Glutamatergic neuron (in vitro differentiated cells): ENCODE data around the gene RHOBTB3. TPM values are rescaled to one million over a fixed set of nuclear protein-coding genes. Genes with fewer than 3 reads are reported as not detected.

Experiments used
- DNase-seq: peaks from one replicate; pipeline ENCODE4 v3.0.0; 2022
- H3K27ac Mint-ChIP-seq: one replicate; pipeline ENCODE4 v1.8.0; 2020; ENCODE audit warnings: mild to moderate bottlenecking, mixed read lengths, inconsistent platforms; ENCODE audit not compliant: unreplicated experiment
- H3K27me3 Mint-ChIP-seq: one replicate; pipeline ENCODE4 v1.8.0; 2020; ENCODE audit warnings: mild to moderate bottlenecking, moderate library complexity, mixed read lengths, inconsistent platforms; ENCODE audit not compliant: unreplicated experiment
- H3K36me3 Mint-ChIP-seq: one replicate; pipeline ENCODE4 v1.8.0; 2020; ENCODE audit warnings: mild to moderate bottlenecking, mixed read lengths, inconsistent platforms; ENCODE audit not compliant: unreplicated experiment
- H3K4me1 Mint-ChIP-seq: one replicate; pipeline ENCODE4 v1.8.0; 2020; ENCODE audit warnings: mild to moderate bottlenecking, low read depth, mixed read lengths, inconsistent platforms; ENCODE audit not compliant: unreplicated experiment
- H3K4me3 Mint-ChIP-seq: one replicate; pipeline ENCODE4 v1.8.0; 2020; ENCODE audit warnings: mild to moderate bottlenecking, mixed read lengths, inconsistent platforms; ENCODE audit not compliant: unreplicated experiment
- H3K9me3 Mint-ChIP-seq: one replicate; pipeline ENCODE4 v1.8.0; 2020; ENCODE audit warnings: mild to moderate bottlenecking, moderate library complexity, mixed read lengths, inconsistent platforms; ENCODE audit not compliant: unreplicated experiment
- total RNA-seq: library from RNA; stranded (reverse); fragmentation: NEBNext Ultra II Directional; extraction: Animal tissue kit (Norgen Biotek cat#: 25700); gene quantifications from one replicate; pipeline ENCODE4 v1.2.1, GENCODE V29; 2021; ENCODE audit not compliant: unreplicated experiment
- TF ChIP-seq, protein P1 (sequence below): fragments of 200-600 bp; sonication (generic); IDR thresholded peaks from one replicate; pipeline ENCODE4 v1.5.0; 2021; ENCODE audit not compliant: partially characterized antibody, unreplicated experiment

The RHOBTB3 gene
- total RNA-seq, 1 donor from 2014 or later, result 39.0 TPM

GRCh38 chr5:95821110-95822021, 90.2 kb downstream of the RHOBTB3 start:
- Mint-ChIP-seq H3K36me3 (peaks cover 6% of the 10 kb centered on the region), H3K27me3 (peaks cover 12% of the 10 kb centered on the region), H3K27ac (peak overlapping the region; percentile 99), H3K4me1 (peaks cover 33% of the 10 kb centered on the region), H3K4me3 (peak overlapping the region; percentile 91), H3K9me3 (peaks cover 12% of the 10 kb centered on the region)
- DNase-seq, result no peak
- TF ChIP-seq, protein P1, sequence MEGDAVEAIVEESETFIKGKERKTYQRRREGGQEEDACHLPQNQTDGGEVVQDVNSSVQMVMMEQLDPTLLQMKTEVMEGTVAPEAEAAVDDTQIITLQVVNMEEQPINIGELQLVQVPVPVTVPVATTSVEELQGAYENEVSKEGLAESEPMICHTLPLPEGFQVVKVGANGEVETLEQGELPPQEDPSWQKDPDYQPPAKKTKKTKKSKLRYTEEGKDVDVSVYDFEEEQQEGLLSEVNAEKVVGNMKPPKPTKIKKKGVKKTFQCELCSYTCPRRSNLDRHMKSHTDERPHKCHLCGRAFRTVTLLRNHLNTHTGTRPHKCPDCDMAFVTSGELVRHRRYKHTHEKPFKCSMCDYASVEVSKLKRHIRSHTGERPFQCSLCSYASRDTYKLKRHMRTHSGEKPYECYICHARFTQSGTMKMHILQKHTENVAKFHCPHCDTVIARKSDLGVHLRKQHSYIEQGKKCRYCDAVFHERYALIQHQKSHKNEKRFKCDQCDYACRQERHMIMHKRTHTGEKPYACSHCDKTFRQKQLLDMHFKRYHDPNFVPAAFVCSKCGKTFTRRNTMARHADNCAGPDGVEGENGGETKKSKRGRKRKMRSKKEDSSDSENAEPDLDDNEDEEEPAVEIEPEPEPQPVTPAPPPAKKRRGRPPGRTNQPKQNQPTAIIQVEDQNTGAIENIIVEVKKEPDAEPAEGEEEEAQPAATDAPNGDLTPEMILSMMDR, result no peak

DNA sequence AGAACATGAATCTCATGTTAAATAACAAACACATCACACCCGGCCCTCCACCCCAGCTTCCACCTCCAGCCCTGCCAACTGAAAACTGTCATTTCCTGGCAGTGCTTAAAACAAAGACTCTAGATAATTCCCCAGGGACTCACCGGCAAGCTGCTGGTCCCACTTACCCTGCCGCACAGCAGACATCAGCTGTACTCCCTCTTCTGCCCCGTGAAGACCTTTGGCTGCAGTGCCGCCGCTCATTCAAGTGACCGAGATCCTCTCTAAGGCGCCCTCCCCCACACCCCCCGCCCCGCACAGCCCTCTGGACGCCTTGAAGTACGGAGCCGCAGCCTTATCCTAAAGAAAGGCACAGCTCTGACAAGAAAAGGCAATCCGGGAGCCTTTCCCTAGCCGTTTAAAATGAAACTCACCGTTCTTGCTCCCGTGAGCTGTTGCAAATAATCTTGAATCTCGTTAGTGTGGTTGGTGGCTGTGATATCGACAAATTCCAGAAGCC, 91.0 kb downstream of the RHOBTB3 start:
- Mint-ChIP-seq H3K4me3 (peak overlapping the region; percentile 91), H3K4me1 (peaks cover 33% of the 10 kb centered on the region)

DNA sequence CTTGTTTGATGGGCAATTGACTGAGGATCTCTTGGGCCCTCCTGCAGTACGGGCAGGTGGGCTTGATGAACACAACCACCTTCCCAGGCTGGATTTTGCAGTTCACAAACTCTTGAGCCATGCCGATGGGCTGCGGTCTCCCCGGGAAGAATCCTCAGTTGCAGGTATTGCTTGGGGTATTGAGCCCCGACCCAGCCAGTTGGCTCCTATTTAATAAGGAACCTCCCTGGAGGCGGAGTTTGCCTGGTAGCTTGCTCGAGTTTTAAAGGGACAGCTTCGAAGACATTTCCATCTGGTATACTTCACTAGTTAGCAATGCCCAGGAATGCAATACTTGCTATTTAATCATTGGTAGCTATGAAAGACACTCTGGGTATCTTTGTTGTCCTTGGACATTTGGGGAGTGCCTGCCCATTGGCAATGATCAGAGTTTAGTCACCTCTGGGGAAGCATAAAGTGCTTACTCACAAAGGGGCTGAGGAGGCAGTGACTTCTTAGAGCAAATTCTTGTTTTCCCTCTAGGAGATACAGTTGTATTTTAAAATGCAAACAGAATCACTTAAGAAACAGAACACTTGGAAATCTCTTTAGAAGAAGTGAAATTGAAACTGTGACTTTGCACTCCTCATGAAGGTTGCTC, 91.5 kb downstream of the RHOBTB3 start, which contains the start of gene GLRX:
Gene GLRX, minus strand, starts transcription at position 185 of the 640 bp plus-strand sequence. Its CDS starts 64 bp downstream, at position 121.
- Mint-ChIP-seq H3K27me3 (peaks cover 14% of the 10 kb centered on the region), H3K27ac (peak within 1 kb of the TSS; percentile 99), H3K9me3 (peaks cover 12% of the 10 kb centered on the region), H3K4me1 (peaks cover 33% of the 10 kb centered on the region), H3K36me3 (peaks cover 6% of the 10 kb centered on the region), H3K4me3 (peak within 1 kb of the TSS; percentile 91)
- TF ChIP-seq, protein P1, result no peak
- peak; percentile 58 for DNase-seq

More for the DNA sequence above, 91.0 kb downstream of the RHOBTB3 start:
- Mint-ChIP-seq H3K9me3 (peaks cover 12% of the 10 kb centered on the region), H3K27ac (peak overlapping the region; percentile 99), H3K27me3 (peaks cover 12% of the 10 kb centered on the region), H3K36me3 (peaks cover 6% of the 10 kb centered on the region)
- DNase-seq, result peak; percentile 76
- TF ChIP-seq, protein P1, result no peak

GRCh38 chr5:95823218-95823737, 92.1 kb downstream of the RHOBTB3 start:
- Mint-ChIP-seq H3K4me3 (peak overlapping the region; percentile 91), H3K27ac (peak overlapping the region; percentile 46), H3K27me3 (peaks cover 15% of the 10 kb centered on the region)

More at GRCh38 chr5:95823218-95823737, 92.1 kb downstream of the RHOBTB3 start:
- DNase-seq, result no peak
- H3K36me3 Mint-ChIP-seq, result peaks cover 6% of the 10 kb centered on the region
- H3K9me3 Mint-ChIP-seq, result peaks cover 12% of the 10 kb centered on the region
- TF ChIP-seq, protein P1, result no peak
- H3K4me1 Mint-ChIP-seq, result peaks cover 33% of the 10 kb centered on the region
